Limb (tissue), 2 donors: Measurements from ENCODE around the gene ZNF326.

Source experiments
- DNase-seq, 2 donors: peaks; one replicate each; pipeline ENCODE4 v3.0.0-alpha.2; 2016; ENCODE audit errors: extremely low spot score in 2 of 2

The ZNF326 gene

GRCh38 chr1:89994805-89995597 is at the start of gene ZNF326:
ZNF326 (plus strand) TSS chr1:89995110; CDS start chr1:89995258, 148 bp downstream.
- DNase-seq, result peak; percentile 90 to 99

- DNase-seq, result no peak
Observed at GRCh38 chr1:89945852-89946476, 48.9 kb upstream of the ZNF326 start.

- no peak for DNase-seq
Observed at GRCh38 chr1:89946532-89946931, 48.4 kb upstream of the ZNF326 start.

- no peak for DNase-seq
Observed at GRCh38 chr1:89948722-89949345, 46.1 kb upstream of the ZNF326 start.

GRCh38 chr1:89949991-89950624 is 44.8 kb upstream of the ZNF326 start:
- DNase-seq, result no peak

- DNase-seq, result no peak
Observed at GRCh38 chr1:89950703-89951102, 44.2 kb upstream of the ZNF326 start.

GRCh38 chr1:89951766-89952604 is 42.9 kb upstream of the ZNF326 start:
- no peak for DNase-seq

- no peak for DNase-seq
Observed at GRCh38 chr1:89952605-89953130, 42.2 kb upstream of the ZNF326 start.

GRCh38 chr1:89953131-89953626 is 41.7 kb upstream of the ZNF326 start:
- DNase-seq, result no peak

- no peak for DNase-seq
Observed at GRCh38 chr1:89953929-89954328, 41.0 kb upstream of the ZNF326 start.

GRCh38 chr1:89954401-89954800 is 40.5 kb upstream of the ZNF326 start:
- DNase-seq, result no peak

- DNase-seq, result no peak
Observed at GRCh38 chr1:89955311-89956205, 39.4 kb upstream of the ZNF326 start.

GRCh38 chr1:89957107-89957506 is 37.8 kb upstream of the ZNF326 start:
- no peak for DNase-seq

- DNase-seq, result no peak
Observed at GRCh38 chr1:89958851-89959654, 35.9 kb upstream of the ZNF326 start.

- DNase-seq, result no peak
Observed at GRCh38 chr1:89959719-89960118, 35.2 kb upstream of the ZNF326 start.

- no peak for DNase-seq
Observed at GRCh38 chr1:89962024-89962741, 32.7 kb upstream of the ZNF326 start.

GRCh38 chr1:89962742-89963075 is 32.2 kb upstream of the ZNF326 start:
- DNase-seq, result no peak

- DNase-seq, result no peak
Observed at GRCh38 chr1:89965193-89965768, 29.6 kb upstream of the ZNF326 start.
